ENCODE measurements around the gene C19orf25.
"Not testable (repeated sequence)": the region's sequence is repeated elsewhere in the genome, so short reads cannot be mapped to it uniquely, and the experiment has no call there.

The C19orf25 gene

GRCh38 chr19:1481893-1482360 is 2.9 kb upstream of the C19orf25 start:
- DNase-seq (ENCODE audit: low read depth), result no peak
- TF ChIP-seq CTCF (IDR thresholded peaks at IDR 0.05; ENCODE audit: control insufficient read depth, extremely low read depth, insufficient read depth), result no peak
- no peak overlapping the region for H3K4me3 ChIP-seq (ENCODE audit: low read depth, low read length)

- no peak overlapping the region for H3K4me3 ChIP-seq (ENCODE audit: low read depth, low read length)
- DNase-seq (ENCODE audit: low read depth), result no peak
- no peak for TF ChIP-seq CTCF (IDR thresholded peaks at IDR 0.05; ENCODE audit: control insufficient read depth, extremely low read depth, insufficient read depth)
These were observed 2.3 kb upstream of the C19orf25 start for GRCh38 chr19:1481224-1481892.

DNA sequence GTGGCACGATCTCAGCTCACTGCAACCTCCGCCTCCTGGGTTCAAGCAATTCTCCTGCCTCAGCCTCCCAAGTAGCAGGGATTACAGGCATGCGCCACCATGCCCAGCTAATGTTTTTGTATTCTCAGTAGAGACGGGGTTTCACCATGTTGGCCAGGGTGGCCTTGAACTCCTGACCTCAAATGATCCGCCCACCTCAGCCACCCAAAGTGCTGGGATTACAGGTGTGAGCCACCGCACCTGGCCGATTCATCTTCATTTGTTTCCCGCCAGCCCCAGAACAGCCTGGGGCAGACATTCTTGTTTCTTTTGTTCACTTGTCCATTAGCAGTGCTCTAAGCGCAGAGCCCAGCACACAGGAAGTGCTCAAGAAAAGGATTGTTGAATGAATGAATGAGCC is 2.0 kb downstream of the C19orf25 start:
- DNase-seq (ENCODE audit: low read depth); H3K4me3 ChIP-seq (ENCODE audit: low read depth, low read length): not testable (repeated sequence)

DNA sequence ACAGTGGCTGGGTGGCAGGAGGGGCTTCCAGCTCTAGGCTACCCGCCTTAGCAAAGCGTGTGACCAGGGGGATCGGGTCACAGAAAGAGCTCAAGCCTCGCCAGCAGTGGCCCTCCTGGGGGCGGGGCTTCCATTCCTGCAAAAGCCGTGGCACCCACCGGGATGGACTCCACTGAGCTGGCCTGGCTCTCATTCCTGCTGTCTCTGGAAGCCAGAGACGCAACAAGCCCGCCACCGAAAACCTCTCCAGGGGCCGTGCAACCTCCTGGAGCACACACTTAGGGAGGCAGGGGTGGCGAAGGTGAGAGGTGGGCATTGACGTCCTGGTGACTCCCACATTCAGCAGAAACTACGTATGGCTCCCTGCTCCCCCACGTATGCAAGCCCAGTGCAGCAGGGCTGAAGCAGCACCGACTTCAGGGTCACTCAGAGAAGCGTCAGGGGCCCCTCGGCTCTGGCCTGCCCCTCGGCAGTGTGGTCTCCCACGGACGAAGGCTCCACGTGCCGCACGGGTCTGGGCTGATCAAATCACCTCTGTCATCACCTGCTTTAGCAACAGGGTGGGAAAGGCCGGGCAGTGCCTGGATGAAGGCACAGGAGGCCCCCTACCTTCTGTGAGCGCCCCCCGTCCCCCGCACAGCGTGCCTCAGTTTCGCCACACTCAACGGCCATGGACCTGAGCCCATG is 3.1 kb downstream of the C19orf25 start:
- H3K4me3 ChIP-seq (ENCODE audit: low read depth, low read length), result no peak overlapping the region
- no peak for TF ChIP-seq CTCF (IDR thresholded peaks at IDR 0.05; ENCODE audit: control insufficient read depth, extremely low read depth, insufficient read depth)
- no peak for DNase-seq (ENCODE audit: low read depth)

DNA sequence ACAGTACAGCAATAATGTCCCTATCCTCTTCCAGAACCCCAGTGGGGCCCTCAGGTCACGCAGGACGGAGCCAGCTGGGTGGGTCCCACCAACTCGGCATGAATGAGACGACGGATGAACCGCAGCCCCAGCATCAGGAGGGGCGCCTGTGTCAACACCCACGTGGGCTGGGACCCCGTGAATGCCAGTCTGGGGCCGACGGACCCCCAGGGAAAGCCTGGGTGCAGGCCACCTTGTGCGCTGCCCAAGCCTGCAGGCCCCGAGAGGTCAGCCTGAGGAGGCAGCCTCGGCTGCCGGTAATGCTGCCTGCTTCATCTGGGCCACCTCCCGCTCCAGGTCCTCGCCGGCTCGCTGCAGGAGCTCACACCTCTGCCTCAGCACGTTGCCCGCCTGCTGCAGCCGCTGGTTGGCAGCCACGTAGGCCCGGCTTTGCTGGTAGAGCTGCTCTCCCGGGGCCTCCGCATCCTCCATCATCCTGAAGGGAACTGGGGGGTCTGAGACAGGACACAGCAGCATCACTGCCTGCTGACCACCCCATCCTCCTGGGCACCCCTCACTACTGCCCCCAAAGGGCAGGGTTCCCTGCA is 4.2 kb downstream of the C19orf25 start:
- H3K4me3 ChIP-seq (ENCODE audit: low read depth, low read length), result no peak overlapping the region
- no peak for DNase-seq (ENCODE audit: low read depth)
- TF ChIP-seq CTCF (IDR thresholded peaks at IDR 0.05; ENCODE audit: control insufficient read depth, extremely low read depth, insufficient read depth), result no peak

DNA sequence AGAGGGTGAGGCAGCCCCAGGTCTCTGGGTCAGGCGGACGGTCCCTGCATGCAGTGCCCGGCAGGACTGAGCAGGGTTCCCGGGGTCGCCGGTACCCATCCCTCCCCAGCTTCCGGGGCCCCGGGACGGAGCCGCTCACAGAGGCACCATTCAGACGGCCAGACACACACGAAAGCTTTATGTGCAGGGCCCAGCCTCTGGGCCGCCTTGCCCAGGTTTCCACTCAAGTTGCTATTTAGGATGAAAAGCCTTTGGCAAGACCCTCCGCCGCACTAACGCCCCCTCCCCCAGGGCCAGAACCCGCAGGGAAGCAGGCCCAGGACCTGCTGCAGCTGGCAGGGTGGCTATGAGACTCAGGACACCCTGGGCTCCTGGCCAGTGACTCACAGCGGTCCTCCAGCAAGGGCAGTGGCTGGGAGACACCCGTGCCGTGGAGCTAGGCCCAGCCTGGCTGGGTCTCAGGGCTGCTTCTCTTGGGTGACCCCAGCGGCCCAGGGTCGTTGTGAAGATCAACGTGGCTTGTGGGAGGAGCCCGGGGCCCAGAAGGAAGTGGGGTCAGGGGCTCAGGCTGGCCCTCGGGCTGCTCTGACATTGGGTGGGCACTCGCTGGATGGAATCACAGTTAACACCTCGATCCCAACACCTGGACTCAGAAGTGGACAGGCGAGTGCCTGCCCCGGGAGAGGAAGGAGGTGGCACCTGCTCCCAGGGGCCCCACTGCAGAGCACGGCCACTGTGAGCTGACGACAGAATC is 4.8 kb downstream of the C19orf25 start:
- DNase-seq (ENCODE audit: low read depth), result no peak
- TF ChIP-seq CTCF (IDR thresholded peaks at IDR 0.05; ENCODE audit: control insufficient read depth, extremely low read depth, insufficient read depth), result no peak
- H3K4me3 ChIP-seq (ENCODE audit: low read depth, low read length), result no peak overlapping the region

Data from LNCaP clone FGC (cell line).